Measurements from ENCODE around the gene ZNF804A.

The ZNF804A gene

GRCh38 chr2:184562532-184562931 is 35.8 kb upstream of the ZNF804A start:
- no peaks in the 10 kb centered on the region for H3K36me3 ChIP-seq (ENCODE audit: control insufficient read depth in 1 of 2, insufficient read depth in 2 of 2, low read depth in 1 of 2, low read length in 2 of 2)
- H2BK15ac ChIP-seq (ENCODE audit: low read depth, poor library complexity, severe bottlenecking): no peak overlapping the region
- no peak overlapping the region for H2AK5ac ChIP-seq (ENCODE audit: low read length, severe bottlenecking)
- peak; percentile 68 for DNase-seq
- no peak overlapping the region for H2BK120ac ChIP-seq (ENCODE audit: low read depth, low read length)
- H3K18ac ChIP-seq (ENCODE audit: low read depth in 1 of 2, low read length in 2 of 2): peak overlapping the region in 1 of 2 experiments; percentile 33
- H3K27ac ChIP-seq (ENCODE audit: low read length, poor library complexity, severe bottlenecking): no peak overlapping the region
- H3K4me3 ChIP-seq (ENCODE audit: insufficient read depth in 1 of 2, low read depth in 1 of 2, low read length in 2 of 2): no peak overlapping the region
- no peak overlapping the region for H3K4me2 ChIP-seq (ENCODE audit: low read length, poor library complexity, severe bottlenecking)
- no peak overlapping the region for H2BK5ac ChIP-seq (ENCODE audit: low read depth, low read length, poor library complexity, severe bottlenecking)
- H4K8ac ChIP-seq (ENCODE audit: low read length): peak overlapping the region; percentile 49
- peak overlapping the region in 1 of 2 experiments; percentile 58 for H3K4ac ChIP-seq (ENCODE audit: low read depth in 1 of 2, low read length in 2 of 2)
- no peak overlapping the region for H2AFZ ChIP-seq (ENCODE audit: low read depth, low read length)
- H3K9me3 ChIP-seq (ENCODE audit: control insufficient read depth, low read length): no peaks in the 10 kb centered on the region
- no peak overlapping the region for H4K91ac ChIP-seq (ENCODE audit: low read length)
- H3K9ac ChIP-seq (ENCODE audit: low read length): no peak overlapping the region
- no peak overlapping the region for H3K23ac ChIP-seq (ENCODE audit: low read length in 2 of 2)
- no peaks in the 10 kb centered on the region for H3K27me3 ChIP-seq (ENCODE audit: control insufficient read depth in 1 of 2, insufficient read depth in 1 of 2, low read length in 2 of 2)
- no peaks in the 10 kb centered on the region for H3K4me1 ChIP-seq (ENCODE audit: control insufficient read depth, insufficient read depth, low read depth, low read length)
- H3K14ac ChIP-seq (ENCODE audit: low read length in 2 of 2): no peak overlapping the region
- no peak overlapping the region for H2BK12ac ChIP-seq (ENCODE audit: low read length in 2 of 2)
- WGBS: 100% methylated on average over 1 of the region's 2 CpGs
- no peaks in the 10 kb centered on the region for H3K79me1 ChIP-seq (replicated peaks; ENCODE audit: low read length, poor library complexity, severe bottlenecking)

GRCh38 chr2:184564092-184564491 is 34.2 kb upstream of the ZNF804A start:
- H3K4me2 ChIP-seq (ENCODE audit: low read length, poor library complexity, severe bottlenecking): no peak overlapping the region
- H2BK5ac ChIP-seq (ENCODE audit: low read depth, low read length, poor library complexity, severe bottlenecking): no peak overlapping the region
- no peak overlapping the region for H4K91ac ChIP-seq (ENCODE audit: low read length)
- no peaks in the 10 kb centered on the region for H3K9me3 ChIP-seq (ENCODE audit: control insufficient read depth, low read length)
- H2BK12ac ChIP-seq (ENCODE audit: low read length in 2 of 2): no peak overlapping the region
- H3K4me3 ChIP-seq (ENCODE audit: insufficient read depth in 1 of 2, low read depth in 1 of 2, low read length in 2 of 2): no peak overlapping the region
- no peak overlapping the region for H3K14ac ChIP-seq (ENCODE audit: low read length in 2 of 2)
- H3K9ac ChIP-seq (ENCODE audit: low read length): no peak overlapping the region
- H3K27ac ChIP-seq (ENCODE audit: low read length, poor library complexity, severe bottlenecking): no peak overlapping the region
- H2AK5ac ChIP-seq (ENCODE audit: low read length, severe bottlenecking): no peak overlapping the region
- DNase-seq: peak; percentile 7
- H2AFZ ChIP-seq (ENCODE audit: low read depth, low read length): no peak overlapping the region
- no peak overlapping the region for H2BK15ac ChIP-seq (ENCODE audit: low read depth, poor library complexity, severe bottlenecking)
- H3K4ac ChIP-seq (ENCODE audit: low read depth in 1 of 2, low read length in 2 of 2): no peak overlapping the region
- H4K8ac ChIP-seq (ENCODE audit: low read length): no peak overlapping the region
- no peaks in the 10 kb centered on the region for H3K4me1 ChIP-seq (ENCODE audit: control insufficient read depth, insufficient read depth, low read depth, low read length)
- no peak overlapping the region for H3K18ac ChIP-seq (ENCODE audit: low read depth in 1 of 2, low read length in 2 of 2)
- no peak overlapping the region for H3K23ac ChIP-seq (ENCODE audit: low read length in 2 of 2)
- no peak overlapping the region for H2BK120ac ChIP-seq (ENCODE audit: low read depth, low read length)
- H3K36me3 ChIP-seq (ENCODE audit: control insufficient read depth in 1 of 2, insufficient read depth in 2 of 2, low read depth in 1 of 2, low read length in 2 of 2): no peaks in the 10 kb centered on the region
- no peaks in the 10 kb centered on the region for H3K79me1 ChIP-seq (replicated peaks; ENCODE audit: low read length, poor library complexity, severe bottlenecking)
- H3K27me3 ChIP-seq (ENCODE audit: control insufficient read depth in 1 of 2, insufficient read depth in 1 of 2, low read length in 2 of 2): no peaks in the 10 kb centered on the region
- WGBS: 17% methylated on average over 1 of the region's 1 CpG

DNA sequence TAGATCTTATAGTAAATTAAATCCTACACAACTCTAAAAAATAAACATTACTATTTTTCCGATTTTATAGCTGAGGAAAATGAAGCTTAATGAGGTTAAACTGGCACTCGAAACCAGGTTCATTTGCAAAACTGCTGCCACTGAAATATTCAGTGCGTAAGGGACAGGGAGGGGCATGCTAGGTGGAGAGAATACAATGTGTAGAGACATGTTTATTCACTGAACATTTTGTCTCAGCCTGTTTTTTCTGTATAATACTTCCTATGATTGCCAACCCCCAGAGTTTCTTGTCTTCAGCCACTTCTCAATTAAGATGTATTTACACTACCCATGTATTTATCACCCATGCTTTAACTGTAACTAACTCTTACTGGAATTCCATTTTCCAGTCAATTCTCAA is 31.6 kb upstream of the ZNF804A start:
- H3K27ac ChIP-seq (ENCODE audit: low read length, poor library complexity, severe bottlenecking): no peak overlapping the region
- H3K27me3 ChIP-seq (ENCODE audit: control insufficient read depth in 1 of 2, insufficient read depth in 1 of 2, low read length in 2 of 2): no peaks in the 10 kb centered on the region
- no peak overlapping the region for H3K4ac ChIP-seq (ENCODE audit: low read depth in 1 of 2, low read length in 2 of 2)
- no peak overlapping the region for H2BK5ac ChIP-seq (ENCODE audit: low read depth, low read length, poor library complexity, severe bottlenecking)
- no peak overlapping the region for H2AK5ac ChIP-seq (ENCODE audit: low read length, severe bottlenecking)
- H3K14ac ChIP-seq (ENCODE audit: low read length in 2 of 2): no peak overlapping the region
- no peaks in the 10 kb centered on the region for H3K79me1 ChIP-seq (replicated peaks; ENCODE audit: low read length, poor library complexity, severe bottlenecking)
- no peak overlapping the region for H2BK15ac ChIP-seq (ENCODE audit: low read depth, poor library complexity, severe bottlenecking)
- H2BK120ac ChIP-seq (ENCODE audit: low read depth, low read length): no peak overlapping the region
- no peaks in the 10 kb centered on the region for H3K9me3 ChIP-seq (ENCODE audit: control insufficient read depth, low read length)
- H4K91ac ChIP-seq (ENCODE audit: low read length): no peak overlapping the region
- H3K4me1 ChIP-seq (ENCODE audit: control insufficient read depth, insufficient read depth, low read depth, low read length): no peaks in the 10 kb centered on the region
- H3K36me3 ChIP-seq (ENCODE audit: control insufficient read depth in 1 of 2, insufficient read depth in 2 of 2, low read depth in 1 of 2, low read length in 2 of 2): no peaks in the 10 kb centered on the region
- no peak overlapping the region for H3K4me2 ChIP-seq (ENCODE audit: low read length, poor library complexity, severe bottlenecking)
- no peak overlapping the region for H3K4me3 ChIP-seq (ENCODE audit: insufficient read depth in 1 of 2, low read depth in 1 of 2, low read length in 2 of 2)
- H4K8ac ChIP-seq (ENCODE audit: low read length): no peak overlapping the region
- no peak overlapping the region for H3K23ac ChIP-seq (ENCODE audit: low read length in 2 of 2)
- no peak overlapping the region for H2AFZ ChIP-seq (ENCODE audit: low read depth, low read length)
- WGBS: 67% methylated on average over 2 of the region's 3 CpGs
- no peak for DNase-seq
- H3K9ac ChIP-seq (ENCODE audit: low read length): no peak overlapping the region
- no peak overlapping the region for H2BK12ac ChIP-seq (ENCODE audit: low read length in 2 of 2)
- no peak overlapping the region for H3K18ac ChIP-seq (ENCODE audit: low read depth in 1 of 2, low read length in 2 of 2)

DNA sequence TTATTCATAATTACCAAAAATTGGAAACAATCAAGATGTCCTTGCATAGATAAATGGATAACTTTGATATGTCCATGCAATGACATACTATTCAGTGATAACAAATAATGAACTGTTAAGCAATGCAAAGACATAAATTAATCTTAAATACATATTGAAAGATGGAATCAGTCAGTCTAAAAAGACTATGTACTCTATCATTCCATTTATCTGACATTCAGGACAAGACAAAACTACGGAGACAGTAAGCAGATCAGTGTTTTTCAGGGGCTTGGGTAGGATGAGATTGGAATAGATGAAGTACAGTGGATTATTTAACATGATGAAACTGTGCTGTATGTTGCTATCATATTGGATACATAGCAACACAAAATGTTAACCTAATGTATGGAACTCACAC is 21.3 kb upstream of the ZNF804A start:
- no peak overlapping the region for H2AK5ac ChIP-seq (ENCODE audit: low read length, severe bottlenecking)
- no peak overlapping the region for H3K9ac ChIP-seq (ENCODE audit: low read length)
- no peak overlapping the region for H3K4me3 ChIP-seq (ENCODE audit: insufficient read depth in 1 of 2, low read depth in 1 of 2, low read length in 2 of 2)
- H2BK12ac ChIP-seq (ENCODE audit: low read length in 2 of 2): no peak overlapping the region
- no peak overlapping the region for H2BK120ac ChIP-seq (ENCODE audit: low read depth, low read length)
- no peak overlapping the region for H3K27ac ChIP-seq (ENCODE audit: low read length, poor library complexity, severe bottlenecking)
- no peak overlapping the region for H3K4ac ChIP-seq (ENCODE audit: low read depth in 1 of 2, low read length in 2 of 2)
- no peak for DNase-seq
- H3K23ac ChIP-seq (ENCODE audit: low read length in 2 of 2): no peak overlapping the region
- no peak overlapping the region for H4K8ac ChIP-seq (ENCODE audit: low read length)
- no peak overlapping the region for H3K4me2 ChIP-seq (ENCODE audit: low read length, poor library complexity, severe bottlenecking)
- no peak overlapping the region for H2BK15ac ChIP-seq (ENCODE audit: low read depth, poor library complexity, severe bottlenecking)
- H3K79me1 ChIP-seq (replicated peaks; ENCODE audit: low read length, poor library complexity, severe bottlenecking): no peaks in the 10 kb centered on the region
- H2AFZ ChIP-seq (ENCODE audit: low read depth, low read length): no peak overlapping the region
- H3K18ac ChIP-seq (ENCODE audit: low read depth in 1 of 2, low read length in 2 of 2): no peak overlapping the region
- H2BK5ac ChIP-seq (ENCODE audit: low read depth, low read length, poor library complexity, severe bottlenecking): no peak overlapping the region
- no peak overlapping the region for H4K91ac ChIP-seq (ENCODE audit: low read length)
- H3K9me3 ChIP-seq (ENCODE audit: control insufficient read depth, low read length): no peaks in the 10 kb centered on the region
- H3K14ac ChIP-seq (ENCODE audit: low read length in 2 of 2): no peak overlapping the region
- no peaks in the 10 kb centered on the region for H3K27me3 ChIP-seq (ENCODE audit: control insufficient read depth in 1 of 2, insufficient read depth in 1 of 2, low read length in 2 of 2)
- no peaks in the 10 kb centered on the region for H3K4me1 ChIP-seq (ENCODE audit: control insufficient read depth, insufficient read depth, low read depth, low read length)
- 100% methylated on average over 1 of the region's 1 CpG for WGBS
- H3K36me3 ChIP-seq (ENCODE audit: control insufficient read depth in 1 of 2, insufficient read depth in 2 of 2, low read depth in 1 of 2, low read length in 2 of 2): no peaks in the 10 kb centered on the region

Data from mesenchymal stem cell (in vitro differentiated cells and primary cell).